ENCODE data around the gene SCAMP3. TPM values are rescaled to one million over a fixed set of nuclear protein-coding genes. Genes with fewer than 3 reads are reported as not detected.
A peak's percentile ranks its signal among the peaks of the same experiment; 100 is the strongest.

Gene SCAMP3
- total RNA-seq, 1 donor from 2014 or later = 68.9 TPM

- H3K36me3 Mint-ChIP-seq (ENCODE audit: low read depth) = peaks cover 8% of the 10 kb centered on the region
- H3K4me3 Mint-ChIP-seq = peak overlapping the region; percentile 76
- no peak for DNase-seq (ENCODE audit: low read depth, low spot score)
- no peaks in the 10 kb centered on the region for H3K27me3 Mint-ChIP-seq (ENCODE audit: low read depth)
- TF ChIP-seq, protein P1, sequence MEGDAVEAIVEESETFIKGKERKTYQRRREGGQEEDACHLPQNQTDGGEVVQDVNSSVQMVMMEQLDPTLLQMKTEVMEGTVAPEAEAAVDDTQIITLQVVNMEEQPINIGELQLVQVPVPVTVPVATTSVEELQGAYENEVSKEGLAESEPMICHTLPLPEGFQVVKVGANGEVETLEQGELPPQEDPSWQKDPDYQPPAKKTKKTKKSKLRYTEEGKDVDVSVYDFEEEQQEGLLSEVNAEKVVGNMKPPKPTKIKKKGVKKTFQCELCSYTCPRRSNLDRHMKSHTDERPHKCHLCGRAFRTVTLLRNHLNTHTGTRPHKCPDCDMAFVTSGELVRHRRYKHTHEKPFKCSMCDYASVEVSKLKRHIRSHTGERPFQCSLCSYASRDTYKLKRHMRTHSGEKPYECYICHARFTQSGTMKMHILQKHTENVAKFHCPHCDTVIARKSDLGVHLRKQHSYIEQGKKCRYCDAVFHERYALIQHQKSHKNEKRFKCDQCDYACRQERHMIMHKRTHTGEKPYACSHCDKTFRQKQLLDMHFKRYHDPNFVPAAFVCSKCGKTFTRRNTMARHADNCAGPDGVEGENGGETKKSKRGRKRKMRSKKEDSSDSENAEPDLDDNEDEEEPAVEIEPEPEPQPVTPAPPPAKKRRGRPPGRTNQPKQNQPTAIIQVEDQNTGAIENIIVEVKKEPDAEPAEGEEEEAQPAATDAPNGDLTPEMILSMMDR (conservative IDR thresholded peaks at IDR 0.05) = no peak
- no peaks in the 10 kb centered on the region for H3K9me3 Mint-ChIP-seq
- H3K27ac Mint-ChIP-seq (ENCODE audit: unreplicated experiment) = peak overlapping the region; percentile 14
- H3K4me1 Mint-ChIP-seq = peaks cover 42% of the 10 kb centered on the region
Measured at GRCh38 chr1:155245163-155245524, 17.0 kb downstream of the SCAMP3 start.

GRCh38 chr1:155244368-155245162, 17.6 kb downstream of the SCAMP3 start:
- Mint-ChIP-seq H3K4me3 (peak overlapping the region; percentile 76), H3K27ac (ENCODE audit: unreplicated experiment) (peak overlapping the region; percentile 14), H3K9me3 (no peaks in the 10 kb centered on the region), H3K27me3 (ENCODE audit: low read depth) (no peaks in the 10 kb centered on the region), H3K4me1 (peaks cover 42% of the 10 kb centered on the region), H3K36me3 (ENCODE audit: low read depth) (peaks cover 8% of the 10 kb centered on the region)
- DNase-seq (ENCODE audit: low read depth, low spot score) = peak; percentile 93
- TF ChIP-seq, protein P1 (conservative IDR thresholded peaks at IDR 0.05) = peak; percentile 56

GRCh38 chr1:155242805-155243358, 19.3 kb downstream of the SCAMP3 start:
- no peaks in the 10 kb centered on the region for H3K9me3 Mint-ChIP-seq
- DNase-seq (ENCODE audit: low read depth, low spot score) = no peak
- H3K36me3 Mint-ChIP-seq (ENCODE audit: low read depth) = peaks cover 8% of the 10 kb centered on the region
- peak overlapping the region; percentile 76 for H3K4me3 Mint-ChIP-seq
- TF ChIP-seq, protein P1 (conservative IDR thresholded peaks at IDR 0.05) = no peak
- peaks cover 42% of the 10 kb centered on the region for H3K4me1 Mint-ChIP-seq
- H3K27ac Mint-ChIP-seq (ENCODE audit: unreplicated experiment) = peak overlapping the region; percentile 90
- no peaks in the 10 kb centered on the region for H3K27me3 Mint-ChIP-seq (ENCODE audit: low read depth)

DNA sequence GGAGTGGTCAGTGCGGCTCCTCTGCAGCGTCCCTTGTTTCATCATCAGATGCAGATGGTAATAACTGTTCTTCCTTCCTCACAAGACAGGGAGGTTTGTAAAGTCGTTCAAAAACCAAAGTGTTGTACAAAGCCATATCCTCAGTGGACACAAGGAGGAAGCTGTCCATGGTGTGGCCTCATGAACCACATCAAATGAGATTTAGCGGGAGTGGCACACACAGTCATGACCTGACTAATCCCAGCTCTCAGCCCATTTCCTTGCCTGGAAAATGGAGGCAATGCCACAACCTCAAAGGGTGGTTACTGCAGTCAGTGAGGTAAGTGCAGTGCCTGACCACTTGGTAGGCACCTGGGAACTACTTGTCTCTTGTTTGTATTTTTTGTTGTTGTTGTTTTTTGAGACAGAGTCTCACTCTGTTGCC, 20.3 kb downstream of the SCAMP3 start:
- Mint-ChIP-seq H3K36me3 (ENCODE audit: low read depth) (peaks cover 8% of the 10 kb centered on the region), H3K9me3 (no peaks in the 10 kb centered on the region), H3K27me3 (ENCODE audit: low read depth) (no peaks in the 10 kb centered on the region), H3K4me3 (peak overlapping the region; percentile 81), H3K27ac (ENCODE audit: unreplicated experiment) (peak overlapping the region; percentile 51), H3K4me1 (peaks cover 42% of the 10 kb centered on the region)
- no peak for DNase-seq (ENCODE audit: low read depth, low spot score)
- TF ChIP-seq, protein P1 (conservative IDR thresholded peaks at IDR 0.05) = no peak

- H3K4me1 Mint-ChIP-seq = peaks cover 41% of the 10 kb centered on the region
- peak overlapping the region; percentile 81 for H3K4me3 Mint-ChIP-seq
- H3K9me3 Mint-ChIP-seq = no peaks in the 10 kb centered on the region
- H3K36me3 Mint-ChIP-seq (ENCODE audit: low read depth) = peaks cover 7% of the 10 kb centered on the region
- H3K27ac Mint-ChIP-seq (ENCODE audit: unreplicated experiment) = peak overlapping the region; percentile 4
- peak; percentile 50 for DNase-seq (ENCODE audit: low read depth, low spot score)
- TF ChIP-seq, protein P1 (conservative IDR thresholded peaks at IDR 0.05) = no peak
- H3K27me3 Mint-ChIP-seq (ENCODE audit: low read depth) = no peaks in the 10 kb centered on the region
Measured at GRCh38 chr1:155241069-155241679, 21.0 kb downstream of the SCAMP3 start.

All from neural crest cell (in vitro differentiated cells).